Measurements from ENCODE around the gene EVA1B. TPM values are rescaled to one million over a fixed set of nuclear protein-coding genes. Genes with fewer than 3 reads are reported as not detected.

Gene EVA1B
- total RNA-seq, 1 donor from 2014 or later, result 3.1 TPM

GRCh38 chr1:36279789-36280296, 43.6 kb downstream of the EVA1B start:
- Mint-ChIP-seq H3K9me3 (no peaks in the 10 kb centered on the region), H3K4me3 (no peak overlapping the region), H3K27me3 (ENCODE audit: insufficient read depth, low read depth) (no peaks in the 10 kb centered on the region), H3K27ac (no peak overlapping the region), H3K36me3 (no peaks in the 10 kb centered on the region), H3K4me1 (peaks cover 3% of the 10 kb centered on the region)
- peaks cover 61% of the 10 kb centered on the region for H3K79me2 ChIP-seq (ENCODE audit: low read depth)
- no peak overlapping the region for H3K9ac ChIP-seq
- no peaks in the 10 kb centered on the region for H3K4me1 ChIP-seq
- peaks cover 40% of the 10 kb centered on the region for H4K20me1 ChIP-seq (ENCODE audit: low read depth)
- no peak overlapping the region for H3K27ac ChIP-seq
- H3F3A ChIP-seq (ENCODE audit: low read depth), result peaks cover 24% of the 10 kb centered on the region
- TF ChIP-seq EZH2phosphoT487 (IDR thresholded peaks at IDR 0.05) (no peak), EZH2 (IDR thresholded peaks at IDR 0.05) (no peak), CTCF (IDR thresholded peaks at IDR 0.05) (no peak)
- no peaks in the 10 kb centered on the region for H3K9me3 ChIP-seq (ENCODE audit: low read depth)
- no peaks in the 10 kb centered on the region for H3K27me3 ChIP-seq
- H3K4me2 ChIP-seq, result no peak overlapping the region
- H2AFZ ChIP-seq (replicated peaks), result no peak overlapping the region
- DNase-seq (ENCODE audit: low spot score), result no peak
- H3K36me3 ChIP-seq, result no peaks in the 10 kb centered on the region
- H3K4me3 ChIP-seq, result no peak overlapping the region

GRCh38 chr1:36279110-36279788, 44.2 kb downstream of the EVA1B start:
- no peak overlapping the region for H2AFZ ChIP-seq (replicated peaks)
- no peak for DNase-seq (ENCODE audit: low spot score)
- H4K20me1 ChIP-seq (ENCODE audit: low read depth), result peaks cover 40% of the 10 kb centered on the region
- peaks cover 18% of the 10 kb centered on the region for H3F3A ChIP-seq (ENCODE audit: low read depth)
- peaks cover 1% of the 10 kb centered on the region for H3K36me3 Mint-ChIP-seq
- H3K4me1 ChIP-seq, result no peaks in the 10 kb centered on the region
- no peak overlapping the region for H3K4me3 ChIP-seq
- H3K4me2 ChIP-seq, result no peak overlapping the region
- TF ChIP-seq CTCF (IDR thresholded peaks at IDR 0.05) (no peak), EZH2 (IDR thresholded peaks at IDR 0.05) (no peak), EZH2phosphoT487 (IDR thresholded peaks at IDR 0.05) (no peak)
- H3K79me2 ChIP-seq (ENCODE audit: low read depth), result peaks cover 67% of the 10 kb centered on the region
- H3K27me3 ChIP-seq, result no peaks in the 10 kb centered on the region
- no peak overlapping the region for H3K4me3 Mint-ChIP-seq
- H3K9ac ChIP-seq, result no peak overlapping the region
- no peaks in the 10 kb centered on the region for H3K9me3 Mint-ChIP-seq
- H3K4me1 Mint-ChIP-seq, result peaks cover 3% of the 10 kb centered on the region
- H3K9me3 ChIP-seq (ENCODE audit: low read depth), result no peaks in the 10 kb centered on the region
- no peaks in the 10 kb centered on the region for H3K36me3 ChIP-seq
- H3K27me3 Mint-ChIP-seq (ENCODE audit: insufficient read depth, low read depth), result no peaks in the 10 kb centered on the region
- H3K27ac Mint-ChIP-seq, result no peak overlapping the region
- no peak overlapping the region for H3K27ac ChIP-seq

GRCh38 chr1:36276688-36277087, 46.8 kb downstream of the EVA1B start:
- H3K79me2 ChIP-seq (ENCODE audit: low read depth), result peaks cover 92% of the 10 kb centered on the region

More at GRCh38 chr1:36276688-36277087, 46.8 kb downstream of the EVA1B start:
- Mint-ChIP-seq H3K9me3 (no peaks in the 10 kb centered on the region), H3K36me3 (peaks cover 13% of the 10 kb centered on the region), H3K27ac (no peak overlapping the region), H3K27me3 (ENCODE audit: insufficient read depth, low read depth) (no peaks in the 10 kb centered on the region), H3K4me3 (no peak overlapping the region), H3K4me1 (peaks cover 3% of the 10 kb centered on the region)
- Histone ChIP-seq H3K36me3 (no peaks in the 10 kb centered on the region), H3K4me2 (no peak overlapping the region), H3K4me3 (no peak overlapping the region), H3K27ac (no peak overlapping the region), H3K9ac (no peak overlapping the region), H3K9me3 (ENCODE audit: low read depth) (no peaks in the 10 kb centered on the region), H4K20me1 (ENCODE audit: low read depth) (peaks cover 43% of the 10 kb centered on the region), H3F3A (ENCODE audit: low read depth) (no peaks in the 10 kb centered on the region), H2AFZ (replicated peaks) (no peak overlapping the region), H3K4me1 (no peaks in the 10 kb centered on the region), H3K27me3 (no peaks in the 10 kb centered on the region)
- no peak for DNase-seq (ENCODE audit: low spot score)
- no peak for TF ChIP-seq EZH2 (IDR thresholded peaks at IDR 0.05)
- TF ChIP-seq CTCF (IDR thresholded peaks at IDR 0.05), result no peak
- no peak for TF ChIP-seq EZH2phosphoT487 (IDR thresholded peaks at IDR 0.05)
